Stimulated activated CD4-positive, alpha-beta T cell treated with anti-CD3 and anti-CD28 coated beads, Interleukin-12 subunit alpha, Interleukin-12 subunit beta, amount 100 ng/mL, for 24 hours (primary cell): ENCODE measurements around the gene NRDE2.
A peak's percentile ranks its signal among the peaks of the same experiment; 100 is the strongest.
"Not testable (repeated sequence)": the region's sequence is repeated elsewhere in the genome, so short reads cannot be mapped to it uniquely, and the experiment has no call there.

ENCODE experiments used
- DNase-seq, 2 experiments: peaks; one replicate each; pipeline ENCODE4 v3.0.0-alpha.2; 2020; ENCODE audit warnings: low read depth in 2 of 2

Gene NRDE2

DNA sequence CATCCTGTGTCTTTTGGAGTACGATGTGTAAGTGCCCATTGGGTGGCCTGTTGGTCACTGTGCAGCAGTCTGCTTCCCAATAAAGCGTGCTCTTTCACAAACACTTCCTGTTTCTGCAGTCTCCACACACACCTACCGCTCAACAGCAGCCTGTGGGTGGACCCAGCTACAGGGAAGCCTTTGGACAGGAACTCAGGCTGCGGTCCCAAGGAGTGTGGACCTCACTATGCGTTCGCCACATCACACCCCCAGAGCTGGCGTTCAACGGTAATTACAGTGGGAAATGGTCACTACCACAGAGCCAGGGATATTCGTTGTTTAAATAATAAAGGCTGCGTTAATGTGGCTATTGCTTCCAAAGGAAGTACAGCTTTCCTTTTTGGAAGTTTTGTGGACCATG is 59.2 kb downstream of the NRDE2 start:
- DNase-seq = no peak

DNA sequence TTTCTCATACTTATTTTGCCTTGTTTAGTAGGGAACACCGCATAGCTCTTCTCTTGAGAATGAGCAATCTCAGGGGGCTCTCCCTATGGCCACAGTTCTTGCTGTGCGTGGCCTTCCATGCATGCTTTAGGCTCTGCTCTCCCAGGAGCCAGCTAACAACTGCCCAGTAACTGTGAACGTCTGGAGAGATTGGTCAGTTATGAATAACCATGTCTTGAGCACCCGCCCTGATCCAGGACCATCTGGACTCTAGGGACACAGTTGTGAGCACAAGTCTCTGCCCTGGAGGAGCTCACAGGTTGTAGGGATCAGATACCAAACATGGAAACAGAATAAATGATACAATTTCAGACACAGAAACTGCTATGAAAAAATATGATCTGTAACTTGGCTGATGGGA is 63.3 kb downstream of the NRDE2 start:
- no peak for DNase-seq

DNA sequence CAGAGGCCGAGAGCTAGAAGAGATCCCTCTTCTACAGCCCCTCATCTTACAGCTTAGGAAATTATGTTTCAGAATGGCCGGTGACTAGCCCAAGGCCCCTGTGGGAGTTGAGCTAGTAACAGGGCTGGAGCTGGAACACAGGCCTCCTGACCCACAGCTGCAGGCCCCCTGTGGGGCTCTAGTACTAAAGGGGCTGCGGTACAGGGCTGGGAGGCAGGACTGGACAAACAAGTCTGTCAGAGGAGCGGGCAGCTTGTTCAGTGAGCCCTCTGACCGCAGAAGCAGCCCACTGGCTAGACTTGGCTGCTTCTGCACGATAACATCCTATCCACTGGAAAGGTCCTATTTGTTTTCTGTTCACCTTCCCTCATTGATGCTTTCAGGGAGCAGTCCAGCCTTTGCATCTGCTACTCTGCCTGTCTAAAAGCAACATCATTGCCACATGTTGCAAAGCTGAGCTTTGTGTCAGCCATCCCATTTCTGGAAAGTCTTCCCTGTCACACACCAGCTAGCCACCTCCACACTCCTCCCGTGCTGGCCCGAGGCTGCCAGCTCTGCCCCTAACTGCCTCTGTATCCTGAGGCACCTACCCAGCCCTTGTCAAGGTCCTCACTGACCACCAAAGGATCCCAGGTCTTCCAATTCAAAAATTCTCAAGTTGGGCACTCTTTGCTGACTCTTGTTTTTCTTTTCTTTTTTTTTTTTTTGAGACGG is 65.1 kb downstream of the NRDE2 start:
- DNase-seq = no peak

DNA sequence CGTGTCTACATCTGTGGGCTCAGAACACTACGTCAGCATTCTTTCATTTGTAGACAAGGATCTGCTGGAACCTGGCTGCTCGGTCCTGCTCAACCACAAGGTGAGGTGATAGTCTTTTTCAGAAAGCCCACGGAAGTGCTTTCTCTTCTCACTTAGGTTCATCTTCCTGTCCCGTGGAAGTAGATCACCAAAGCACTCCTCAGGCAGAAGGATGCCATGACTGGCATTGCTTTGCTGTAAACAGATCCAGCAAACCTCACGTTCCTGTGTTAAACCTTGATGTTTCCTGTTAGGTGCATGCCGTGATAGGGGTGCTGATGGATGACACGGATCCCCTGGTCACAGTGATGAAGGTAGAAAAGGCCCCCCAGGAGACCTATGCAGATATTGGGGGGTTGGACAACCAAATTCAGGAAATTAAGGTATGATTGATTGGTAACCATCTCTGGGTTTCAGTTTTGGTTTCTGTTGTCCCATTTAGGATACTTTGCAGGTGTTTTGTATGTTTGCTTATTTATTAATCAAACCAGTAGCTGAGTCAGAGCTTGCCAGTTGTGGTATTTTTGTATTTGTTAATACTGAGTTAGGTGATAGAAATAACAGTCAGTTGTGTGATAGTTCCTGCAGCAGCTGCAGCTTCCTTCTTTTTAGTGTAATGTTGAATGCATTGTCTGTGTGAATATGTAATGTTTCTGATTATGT is 67.8 kb downstream of the NRDE2 start:
- DNase-seq = no peak

DNA sequence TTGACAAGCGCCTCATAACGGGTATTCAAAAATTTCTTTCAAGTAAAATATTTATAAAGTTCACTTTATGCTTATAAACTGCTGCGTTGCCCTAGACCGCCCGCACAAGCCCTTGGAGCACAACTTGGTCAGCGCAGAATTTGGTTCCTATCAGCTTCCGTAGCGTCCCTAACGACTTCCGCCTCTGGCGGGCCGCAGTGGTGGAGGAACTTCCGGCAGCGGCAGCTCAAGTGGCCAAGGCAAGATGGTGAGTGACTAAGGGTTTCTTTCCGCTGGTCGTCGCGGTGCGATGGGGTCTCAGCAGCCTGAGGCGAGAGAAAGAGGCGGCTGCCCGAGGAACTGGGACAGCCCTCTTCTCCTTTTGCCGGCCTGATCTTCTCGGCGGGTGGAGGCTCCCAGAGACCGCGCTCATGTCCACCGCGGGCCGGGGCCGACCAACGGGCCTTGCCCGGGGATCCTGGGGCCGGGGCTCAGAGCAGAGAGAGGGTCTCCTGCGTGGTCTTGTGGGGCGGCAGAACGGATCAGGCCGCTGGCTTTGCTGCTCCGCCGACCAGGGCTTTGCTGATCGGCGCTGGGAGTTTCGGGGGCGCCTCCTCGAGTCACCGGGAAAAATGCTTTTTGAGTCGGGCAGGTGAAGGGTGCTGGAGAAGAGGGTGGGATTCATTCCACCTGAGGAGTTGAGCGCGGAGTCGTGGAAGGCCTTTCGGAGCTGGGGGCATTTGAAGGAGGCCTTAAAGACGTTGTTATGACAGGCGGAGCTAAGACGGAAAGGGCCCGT is 75.2 kb downstream of the NRDE2 start, which contains the start of gene PSMC1:
Gene PSMC1, plus strand, starts transcription at position 200 of the 778 bp plus-strand sequence. Its CDS starts 45 bp downstream, at position 245.
- peak; percentile 79 to 85 for DNase-seq

DNA sequence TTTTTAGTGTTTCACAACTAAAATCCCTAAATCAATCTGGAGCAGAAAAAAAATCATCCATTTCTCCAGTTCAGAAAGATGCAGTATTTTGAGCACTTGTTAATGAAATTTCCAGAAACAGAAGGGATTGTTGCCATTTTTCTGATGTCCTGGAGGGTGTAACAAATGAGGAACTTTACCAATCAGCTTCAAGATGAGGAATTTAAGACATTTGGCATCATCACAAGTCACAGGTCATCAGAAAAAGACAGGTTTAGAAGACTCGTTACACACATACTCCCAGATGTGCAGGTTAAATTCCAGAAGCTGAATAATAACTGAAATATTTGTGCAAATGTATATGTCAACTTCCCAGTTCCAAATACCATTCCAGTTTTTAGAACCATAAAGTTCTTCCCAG is 75.9 kb downstream of the NRDE2 start:
- DNase-seq = no peak

DNA sequence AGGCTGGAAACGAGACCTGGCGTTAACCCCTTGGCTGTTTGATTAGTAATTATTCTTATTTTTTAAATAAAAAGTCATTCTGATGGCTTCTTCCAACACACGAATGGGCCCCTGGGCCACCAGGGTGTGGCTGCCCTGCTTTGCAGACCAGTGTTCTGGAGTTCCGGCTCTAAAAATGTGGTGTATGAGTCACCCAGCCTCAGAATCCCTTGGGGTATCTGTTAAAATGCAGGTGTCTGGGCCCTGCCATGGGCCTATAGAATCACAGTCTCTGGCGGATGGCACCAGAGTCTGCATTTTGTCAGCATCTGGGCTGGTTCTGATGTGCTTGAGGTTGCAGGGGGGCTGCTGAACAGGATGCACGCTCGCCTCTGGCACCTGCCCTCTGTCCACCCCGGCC is 77.9 kb downstream of the NRDE2 start:
- no peak for DNase-seq

DNA sequence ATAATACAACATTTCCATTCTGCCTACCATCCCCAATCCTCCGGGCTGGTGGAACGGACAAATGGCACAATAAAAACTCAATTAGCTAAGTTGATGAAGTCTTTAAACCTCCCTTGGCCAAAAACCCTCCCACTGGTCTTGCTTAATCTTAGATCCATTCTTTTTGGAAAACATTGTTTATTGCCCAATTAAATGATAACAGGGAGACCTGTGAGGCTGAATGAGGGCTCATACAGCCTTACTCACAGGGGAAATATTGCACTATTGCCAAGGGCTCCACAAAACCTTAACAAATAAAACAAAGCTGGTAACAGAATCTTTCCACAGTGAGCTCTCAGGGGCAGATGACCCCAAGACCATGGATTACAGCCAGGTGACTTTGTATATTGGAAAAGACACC is 83.1 kb downstream of the NRDE2 start:
- no peak for DNase-seq

DNA sequence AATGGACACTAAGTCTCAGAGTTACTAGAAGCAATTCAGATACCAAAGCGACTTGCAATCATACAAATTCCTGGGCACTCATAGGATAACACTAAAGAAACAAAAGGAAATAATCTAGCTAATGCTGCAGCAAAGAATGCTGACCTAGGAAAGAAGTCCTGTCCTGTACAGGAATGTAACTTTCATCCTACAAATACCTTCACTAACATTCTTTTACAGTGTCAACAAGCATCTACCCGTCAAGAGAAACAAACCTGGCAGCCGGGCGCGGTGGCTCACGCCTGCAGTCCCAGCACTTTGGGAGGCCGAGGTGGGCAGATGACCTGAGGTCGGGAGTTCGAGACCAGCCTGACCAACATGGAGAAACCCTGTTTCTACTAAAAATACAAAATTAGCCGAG is 84.3 kb downstream of the NRDE2 start:
- not testable (repeated sequence) for DNase-seq

DNA sequence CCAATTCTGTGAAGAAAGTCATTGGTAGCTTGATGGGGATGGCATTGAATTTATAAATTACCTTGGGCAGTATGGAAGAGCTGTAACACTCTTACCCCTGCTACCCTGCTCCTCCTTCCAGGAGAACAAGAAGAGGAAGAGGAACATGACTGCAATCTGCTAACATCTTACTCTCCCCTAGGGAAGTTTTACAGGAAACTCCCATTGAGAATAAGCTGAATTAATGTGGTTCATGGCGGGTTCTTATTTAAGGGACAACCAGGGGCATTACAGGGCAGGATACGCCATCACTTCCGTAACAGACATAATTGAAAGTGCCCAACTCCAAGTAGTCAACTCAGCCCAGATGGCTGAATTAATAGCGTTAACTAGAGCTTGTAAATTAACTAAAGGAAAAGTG is 84.8 kb downstream of the NRDE2 start:
- DNase-seq = no peak

DNA sequence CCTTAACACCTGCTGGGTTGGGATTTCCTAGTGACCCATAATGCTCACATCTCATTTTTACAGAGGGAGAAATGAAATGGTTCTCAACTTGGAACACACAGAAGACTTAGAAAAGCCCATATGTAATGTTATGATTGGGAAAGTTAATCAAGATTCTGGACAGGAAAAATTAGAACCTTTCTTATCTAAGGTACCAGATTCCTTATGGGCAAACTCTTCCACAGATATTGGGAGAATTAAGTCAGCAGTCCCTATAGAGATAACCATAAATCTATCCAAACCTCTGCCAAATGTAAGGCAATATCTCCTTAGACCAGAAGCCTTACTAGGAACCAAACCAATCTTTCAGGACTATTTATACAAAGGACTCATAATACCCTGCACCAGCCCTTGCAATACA is 89.3 kb downstream of the NRDE2 start:
- no peak for DNase-seq

DNA sequence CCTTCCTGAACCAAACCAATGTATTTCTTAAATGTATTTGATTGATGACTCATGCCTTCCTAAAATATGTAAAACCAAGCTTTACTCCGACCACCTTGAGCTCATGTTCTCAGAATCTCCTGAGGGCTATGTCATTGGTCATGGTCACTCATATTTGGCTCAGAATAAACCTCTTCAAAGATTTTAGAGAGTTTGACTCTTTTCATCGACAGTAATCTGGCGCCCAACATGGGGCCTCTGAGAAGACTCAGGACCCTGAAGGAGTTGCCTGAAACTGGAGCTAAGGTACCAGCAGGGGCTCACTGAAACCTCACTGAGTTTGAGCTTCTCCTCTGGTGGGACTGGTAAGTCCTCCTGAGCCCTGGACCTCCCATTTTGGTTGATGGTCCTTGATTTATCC is 92.6 kb downstream of the NRDE2 start:
- DNase-seq = no peak

DNA sequence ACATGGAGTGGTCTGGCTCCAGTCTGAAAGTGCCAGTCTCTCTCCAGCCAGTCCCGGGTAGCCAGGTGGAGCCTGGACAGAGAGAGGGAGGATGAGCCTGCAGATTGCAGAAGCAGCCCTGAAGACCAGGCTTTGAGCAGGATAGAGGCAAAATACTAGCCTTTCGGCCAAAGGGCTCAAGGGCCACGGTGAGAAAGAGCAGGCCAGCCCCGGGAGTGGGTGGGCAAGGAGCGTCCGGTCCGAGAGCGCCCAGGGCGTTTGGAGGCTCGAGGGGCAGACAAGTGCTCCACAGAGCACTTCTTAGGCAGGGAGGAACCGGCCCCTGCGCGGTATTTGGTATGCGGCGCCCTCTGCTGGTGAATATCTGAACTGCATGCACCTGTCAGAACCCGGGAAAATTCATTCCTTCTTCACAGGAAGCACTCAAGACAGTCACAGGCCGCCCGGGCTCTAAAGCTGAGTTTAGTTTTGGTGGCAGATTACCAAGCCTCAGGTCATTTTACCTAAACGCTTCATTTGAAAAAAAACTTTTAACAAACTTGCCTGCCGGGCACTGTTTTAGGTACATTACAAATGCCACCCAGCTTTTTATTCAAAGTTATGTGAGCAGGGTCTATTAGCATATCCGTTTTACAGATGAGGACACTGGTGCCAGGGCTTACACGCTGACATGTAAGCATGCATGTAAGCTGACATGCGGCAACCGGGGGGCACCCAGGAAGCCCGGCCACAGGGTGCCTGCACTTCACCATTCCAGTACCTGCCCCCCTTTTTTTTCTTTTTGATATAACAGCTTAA is 96.4 kb downstream of the NRDE2 start:
- peak; percentile 44 to 71 for DNase-seq

DNA sequence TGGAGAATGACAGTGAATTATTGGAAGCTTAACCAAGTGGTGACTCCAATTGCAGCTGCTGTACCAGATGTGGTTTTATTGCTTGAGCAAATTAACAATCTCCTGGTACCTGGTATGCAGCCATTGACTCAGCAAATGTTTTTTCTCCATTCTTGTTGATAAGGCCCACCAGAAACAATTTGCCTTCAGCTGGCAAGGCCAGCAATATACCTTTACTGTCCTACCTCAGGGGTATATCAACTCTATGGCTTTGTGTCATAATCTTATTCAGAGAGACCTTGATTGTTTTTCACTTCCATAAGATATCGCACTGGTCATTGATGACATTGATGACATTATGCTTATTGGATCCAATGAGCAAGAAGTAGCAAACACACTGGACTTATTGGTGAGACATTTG is 101.8 kb downstream of the NRDE2 start:
- not testable (repeated sequence) for DNase-seq

DNA sequence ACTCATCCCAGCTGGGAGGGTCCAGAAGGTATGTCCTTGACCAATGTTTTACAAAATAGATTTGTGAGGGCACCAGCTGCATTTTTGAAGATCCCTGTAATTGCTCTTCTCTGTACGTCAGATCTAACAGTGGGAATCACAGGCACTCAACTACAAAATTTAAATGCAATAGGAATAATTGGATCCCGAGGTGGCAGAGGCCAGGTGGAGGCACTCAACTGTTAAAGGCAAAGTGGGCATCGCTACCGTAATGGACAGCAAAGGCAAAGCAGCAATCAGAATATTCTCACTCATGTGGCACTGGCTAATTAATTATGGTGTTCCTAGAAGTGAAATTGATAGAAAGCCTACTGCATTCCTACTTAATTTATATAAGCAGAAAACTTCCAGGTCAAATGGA is 103.3 kb downstream of the NRDE2 start:
- DNase-seq = no peak
